HCT116 (cell line): ENCODE measurements around the gene DPP10. TPM values are rescaled to one million over a fixed set of nuclear protein-coding genes. Genes with fewer than 3 reads are reported as not detected.

Experiments
- ATAC-seq: fragments of 200-7000 bp; cut with Tn5 transposase; 2 replicates; pipeline ENCODE4 v1.9.1; 2020; ENCODE audit warnings: mild to moderate bottlenecking, moderate library complexity
- BruUV-seq: library from RNA; stranded (reverse); fragments of 400-500 nt; replicated peaks from 2 replicates; lab custom pipeline; 2021; lab: Mats Ljungman, UMichigan
- CTCF ChIA-PET: fragments of 300-600 bp; sonication (Branson Sonifier 250); formaldehyde crosslinking; loops from one replicate; lab custom pipeline; 2021; ENCODE audit warnings: antibody characterized with exemption; lab: Charles Lee
- POLR2A ChIA-PET: fragments of 300-600, 350-600 bp; sonication (Branson Sonifier 250); formaldehyde crosslinking; loops from one replicate; lab custom pipeline; 2021; ENCODE audit warnings: antibody characterized with exemption; lab: Charles Lee
- RAD21 ChIA-PET, 2 experiments: fragments of 300-600 bp; sonication (Branson Sonifier 250); formaldehyde crosslinking; loops; one replicate each; lab custom pipeline; 2023; ENCODE audit warnings: low total read pairs in 2 of 2; ENCODE audit not compliant: uncharacterized antibody in 2 of 2, unreplicated experiment in 2 of 2, low non-redundant PET in 1 of 2; lab: Charles Lee
- DNase-seq: peaks from one replicate; pipeline ENCODE4 v3.0.0-alpha.2; 2010; ENCODE audit warnings: low read depth, low spot score
- H2AFZ ChIP-seq: fragments of 200-600 bp; shearing (Covaris generic), sonication (generic); 2 replicates; pipeline ENCODE4 v1.6.1; 2017; ENCODE audit warnings: low read depth, mixed run types, mixed read lengths, antibody characterized with exemption, low read length; ENCODE audit not compliant: poor library complexity, severe bottlenecking
- H3K27ac ChIP-seq: 2 replicates; pipeline ENCODE4 v1.5.1; 2012; ENCODE audit warnings: low read depth, low read length
- H3K27me3 ChIP-seq: fragments of 200-600 bp; sonication (generic); 2 replicates; pipeline ENCODE4 v1.6.1; 2016; ENCODE audit warnings: mixed run types, low read length, mixed read lengths; ENCODE audit not compliant: insufficient read depth
- H3K36me3 ChIP-seq, 2 experiments: fragments of 200-500 bp in 1 of 2; fragments of 200-600 bp in 1 of 2; sonication (Bioruptor generic) in 1 of 2; sonication (generic) in 1 of 2; 2 replicates each; pipeline versions ENCODE4 v1.5.1 to v1.6.1; 2014 to 2016; ENCODE audit warnings: low read length in 2 of 2, inconsistent platforms in 1 of 2, mixed read lengths in 1 of 2, mixed run types in 1 of 2; ENCODE audit not compliant: insufficient read depth in 2 of 2, control insufficient read depth in 1 of 2
- H3K4me1 ChIP-seq, 2 experiments: fragments of 200-600 bp in 1 of 2; sonication (generic) in 1 of 2; 2 replicates each; pipeline versions ENCODE4 v1.5.1 to v1.6.1; 2012 to 2017; ENCODE audit warnings: low read length in 2 of 2, inconsistent platforms in 1 of 2, mild to moderate bottlenecking in 1 of 2, mixed read lengths in 1 of 2, mixed run types in 1 of 2, moderate library complexity in 1 of 2; ENCODE audit not compliant: insufficient read depth in 2 of 2, control insufficient read depth in 1 of 2
- H3K4me2 ChIP-seq: fragments of 200-600 bp; sonication (generic); 2 replicates; pipeline ENCODE4 v1.6.1; 2017; ENCODE audit warnings: mixed run types, low read length, mixed read lengths
- H3K4me3 ChIP-seq, 2 experiments: fragments of 200-600 bp in 1 of 2; sonication (generic) in 1 of 2; replicated peaks in 1 of 2; 2 replicates each; pipeline ENCODE4 v1.5.1; 2011 to 2016; ENCODE audit warnings: low read length in 2 of 2, control low read depth in 1 of 2, low read depth in 1 of 2, mild to moderate bottlenecking in 1 of 2, mixed read lengths in 1 of 2, mixed run types in 1 of 2
- H3K79me2 ChIP-seq: fragments of 200-600 bp; sonication (generic); 2 replicates; pipeline ENCODE4 v1.6.1; 2017; ENCODE audit warnings: mild to moderate bottlenecking, mixed run types, low read length, moderate library complexity, mixed read lengths; ENCODE audit not compliant: insufficient read depth
- H3K9ac ChIP-seq: fragments of 200-600 bp; sonication (generic); 2 replicates; pipeline ENCODE4 v1.6.1; 2016; ENCODE audit warnings: low read length, mixed read lengths
- H3K9me2 ChIP-seq: fragments of 200-600 bp; sonication (generic), shearing (Covaris generic); 2 replicates; pipeline ENCODE4 v1.6.1; 2017; ENCODE audit warnings: mixed run types, mild to moderate bottlenecking, moderate library complexity; ENCODE audit not compliant: insufficient read depth
- H3K9me3 ChIP-seq, 2 experiments: fragments of 200-500 bp in 1 of 2; fragments of 200-600 bp in 1 of 2; sonication (Bioruptor generic) in 1 of 2; sonication (generic) in 1 of 2; 2 replicates each; pipeline ENCODE4 v1.6.1; 2014 to 2017; ENCODE audit warnings: low read length in 2 of 2, mixed read lengths in 2 of 2, inconsistent platforms in 1 of 2, low read depth in 1 of 2, mild to moderate bottlenecking in 1 of 2, mixed run types in 1 of 2, moderate library complexity in 1 of 2; ENCODE audit not compliant: control insufficient read depth in 1 of 2, insufficient read depth in 1 of 2
- H4K20me1 ChIP-seq: fragments of 200-600 bp; sonication (generic), shearing (Covaris generic); 2 replicates; pipeline ENCODE4 v1.6.1; 2017; ENCODE audit warnings: mixed run types, mild to moderate bottlenecking, moderate library complexity; ENCODE audit not compliant: insufficient read depth
- CTCF ChIP-seq, 3 experiments: fragments of 200-600 bp in 1 of 3; sonication (generic) in 1 of 3; IDR thresholded peaks in 2 of 3; conservative IDR thresholded peaks in 1 of 3; 2 replicates each; pipeline ENCODE4 v1.5.1; 2012 to 2017; ENCODE audit warnings: low read depth in 2 of 3, low read length in 2 of 3, antibody characterized with exemption in 1 of 3, borderline replicate concordance in 1 of 3, control low read depth in 1 of 3, mild to moderate bottlenecking in 1 of 3, mixed read lengths in 1 of 3, mixed run types in 1 of 3, moderate library complexity in 1 of 3; ENCODE audit not compliant: insufficient read depth in 1 of 3
- EZH2 ChIP-seq: fragments of 200-600 bp; sonication (generic); IDR thresholded peaks from 2 replicates; pipeline ENCODE4 v1.6.1; 2017; ENCODE audit warnings: antibody characterized with exemption, mixed run types
- FOSL1 ChIP-seq: IDR thresholded peaks from 2 replicates; pipeline ENCODE4 v1.6.1; 2012; ENCODE audit warnings: low read depth
- MAX ChIP-seq: IDR thresholded peaks from 2 replicates; pipeline ENCODE4 v1.6.1; 2012
- POLR2AphosphoS5 ChIP-seq: IDR thresholded peaks from 2 replicates; pipeline ENCODE4 v1.6.1; 2011; ENCODE audit warnings: mild to moderate bottlenecking, low read depth, low read length, moderate library complexity
- REST ChIP-seq: IDR thresholded peaks from 2 replicates; pipeline ENCODE4 v1.6.1; 2012; ENCODE audit warnings: low read depth
- intact Hi-C: fragments of 100-400 bp; cut with micrococcal nuclease; formaldehyde crosslinking; loops from 2 replicates; pipeline ENCODE4 v1.10.0; 2022
- total RNA-seq: library from RNA; stranded (reverse); gene quantifications from one replicate; pipeline ENCODE4 v1.2.1, GENCODE V29; 2021; ENCODE audit not compliant: unreplicated experiment

The DPP10 gene
- total RNA-seq, 1 experiment from 2014 or later, result not detected

- ChIA-PET POLR2A (no interaction called here), RAD21 (no interaction called here)
Measured at GRCh38 chr2:115684345-115684744, 1241.9 kb downstream of the DPP10 start.

More at GRCh38 chr2:115684345-115684744, 1241.9 kb downstream of the DPP10 start:
- Histone ChIP-seq H3K4me1 (no peaks in the 10 kb centered on the region), H3K9me3 (peaks cover 13 to 23% of the 10 kb centered on the region in 2 experiments; a peak in 2 of 4 replicates), H4K20me1 (no peaks in the 10 kb centered on the region), H3K27ac (no peak overlapping the region), H3K36me3 (no peaks in the 10 kb centered on the region), H3K9ac (no peak overlapping the region), H3K4me2 (no peak overlapping the region), H2AFZ (no peak overlapping the region), H3K79me2 (no peaks in the 10 kb centered on the region), H3K9me2 (no peaks in the 10 kb centered on the region), H3K4me3 (no peak overlapping the region), H3K27me3 (no peaks in the 10 kb centered on the region)
- DNase-seq, result no peak
- intact Hi-C loops, result no loop called here
- TF ChIP-seq POLR2AphosphoS5 (no peak), REST (no peak), FOSL1 (no peak), MAX (no peak), EZH2 (no peak), CTCF (IDR thresholded peaks at IDR 0.05 in 2 of 3, conservative IDR thresholded peaks at IDR 0.05 in 1 of 3; ENCODE audit: borderline replicate concordance in 1 of 3, insufficient read depth in 1 of 3, low read depth in 2 of 3, low read length in 2 of 3) (no peak)
- ATAC-seq, result no peak
- CTCF ChIA-PET, result no interaction called here
- BruUV-seq, result no TSS peak
